ENCODE measurements around the gene TAF11L7. TPM values are rescaled to one million over a fixed set of nuclear protein-coding genes. Genes with fewer than 3 reads are reported as not detected.

The TAF11L7 gene
- polyA plus RNA-seq, 1 donor from 2014 or later, result not detected

- Histone ChIP-seq H3K36me3 (ENCODE audit: insufficient read depth, low read length) (no peaks in the 10 kb centered on the region), H4K20me1 (ENCODE audit: insufficient read depth) (no peaks in the 10 kb centered on the region), H2AFZ (ENCODE audit: low read depth, low read length) (no peak overlapping the region), H3K27me3 (ENCODE audit: insufficient read depth, low read depth, low read length) (no peaks in the 10 kb centered on the region), H3K4me3 (ENCODE audit: low read length) (no peak overlapping the region), H3K9me2 (ENCODE audit: insufficient read depth, low read length) (no peaks in the 10 kb centered on the region), H3K9ac (ENCODE audit: low read length) (no peak overlapping the region), H3F3A (ENCODE audit: insufficient read depth, low read length, poor library complexity, severe bottlenecking) (no peaks in the 10 kb centered on the region), H3K9me3 (ENCODE audit: low read length) (no peaks in the 10 kb centered on the region), H3K27ac (ENCODE audit: low read length) (no peak overlapping the region), H3K4me2 (ENCODE audit: low read length) (no peak overlapping the region), H3K79me2 (replicated peaks; ENCODE audit: insufficient read depth, low read length) (no peaks in the 10 kb centered on the region)
- TF ChIP-seq REST (IDR thresholded peaks at IDR 0.05; ENCODE audit: borderline replicate concordance) (no peak), EZH2 (IDR thresholded peaks at IDR 0.05; ENCODE audit: borderline replicate concordance, insufficient read depth, low read length, poor library complexity, severe bottlenecking) (no peak), SMC3 (conservative IDR thresholded peaks at IDR 0.05; ENCODE audit: poor library complexity) (no peak), RAD21 (conservative IDR thresholded peaks at IDR 0.05) (no peak), TAF1 (IDR thresholded peaks at IDR 0.05; ENCODE audit: low read depth) (no peak), CTCF (IDR thresholded peaks at IDR 0.05; ENCODE audit: poor library complexity, severe bottlenecking) (no peak), MXI1 (conservative IDR thresholded peaks at IDR 0.05; ENCODE audit: poor library complexity, severe bottlenecking) (no peak), POLR2AphosphoS5 (IDR thresholded peaks at IDR 0.05) (no peak)
Observed at GRCh38 chr5:17620627-17621026, 35.1 kb upstream of the TAF11L7 start.

- H3K27me3 ChIP-seq (ENCODE audit: insufficient read depth, low read depth, low read length), result no peaks in the 10 kb centered on the region
- H3K4me2 ChIP-seq (ENCODE audit: low read length), result no peak overlapping the region
- no peaks in the 10 kb centered on the region for H3K9me2 ChIP-seq (ENCODE audit: insufficient read depth, low read length)
- no peaks in the 10 kb centered on the region for H3K36me3 ChIP-seq (ENCODE audit: insufficient read depth, low read length)
- no peak overlapping the region for H3K9ac ChIP-seq (ENCODE audit: low read length)
- H3K27ac ChIP-seq (ENCODE audit: low read length), result no peak overlapping the region
- no peak overlapping the region for H3K4me3 ChIP-seq (ENCODE audit: low read length)
- H3K9me3 ChIP-seq (ENCODE audit: low read length), result no peaks in the 10 kb centered on the region
- no peaks in the 10 kb centered on the region for H3F3A ChIP-seq (ENCODE audit: insufficient read depth, low read length, poor library complexity, severe bottlenecking)
- no peak overlapping the region for H2AFZ ChIP-seq (ENCODE audit: low read depth, low read length)
- no peaks in the 10 kb centered on the region for H4K20me1 ChIP-seq (ENCODE audit: insufficient read depth)
- no peak for TF ChIP-seq POLR2AphosphoS5 (IDR thresholded peaks at IDR 0.05)
- no peak for TF ChIP-seq REST (IDR thresholded peaks at IDR 0.05; ENCODE audit: borderline replicate concordance)
- TF ChIP-seq RAD21 (conservative IDR thresholded peaks at IDR 0.05), result no peak
- no peak for TF ChIP-seq TAF1 (IDR thresholded peaks at IDR 0.05; ENCODE audit: low read depth)
- no peak for TF ChIP-seq MXI1 (conservative IDR thresholded peaks at IDR 0.05; ENCODE audit: poor library complexity, severe bottlenecking)
- no peak for TF ChIP-seq CTCF (IDR thresholded peaks at IDR 0.05; ENCODE audit: poor library complexity, severe bottlenecking)
- no peaks in the 10 kb centered on the region for H3K79me2 ChIP-seq (replicated peaks; ENCODE audit: insufficient read depth, low read length)
Observed at GRCh38 chr5:17619354-17619753, 33.8 kb upstream of the TAF11L7 start.

All from neural cell (in vitro differentiated cells).